Kidney (tissue), 14 donors: Measurements from ENCODE around the gene FBXO42. TPM values are rescaled to one million over a fixed set of nuclear protein-coding genes. Genes with fewer than 3 reads are reported as not detected.
"Not testable (repeated sequence)": the region's sequence is repeated elsewhere in the genome, so short reads cannot be mapped to it uniquely, and the experiment has no call there.

Experiments
- DNase-seq, 5 donors: peaks; one replicate each; pipeline ENCODE4 v3.0.0-alpha.2; 2013 to 2020
- FAIRE-seq: peaks from 2 replicates; lab custom pipeline; 2012; peaks lifted over from hg19 to GRCh38; lab: Jason Lieb, UNC
- H3K27ac ChIP-seq, 2 donors: one replicate each; pipeline ENCODE4 v1.7.0; 2013; ENCODE audit warnings: low read depth in 2 of 2, low read length in 2 of 2, inconsistent platforms in 1 of 2
- H3K27me3 ChIP-seq: one replicate; pipeline ENCODE4 v1.7.1; 2013; ENCODE audit warnings: low read length, inconsistent platforms; ENCODE audit not compliant: control insufficient read depth, insufficient read depth
- H3K36me3 ChIP-seq, 3 donors: one replicate each; pipeline versions ENCODE4 v1.7.0 to v1.7.1; 2013; ENCODE audit warnings: low read length in 3 of 3, control low read depth in 1 of 3, inconsistent platforms in 1 of 3; ENCODE audit not compliant: insufficient read depth in 3 of 3, control insufficient read depth in 2 of 3
- H3K4me1 ChIP-seq, 3 donors: one replicate each; pipeline versions ENCODE4 v1.7.0 to v1.7.1; 2013; ENCODE audit warnings: low read length in 3 of 3, inconsistent platforms in 1 of 3, low read depth in 1 of 3; ENCODE audit not compliant: control insufficient read depth in 2 of 3, insufficient read depth in 2 of 3
- H3K4me3 ChIP-seq, 3 donors: one replicate each; pipeline versions ENCODE4 v1.7.0 to v1.8.1; 2013; ENCODE audit warnings: low read length in 3 of 3, control low read depth in 1 of 3, inconsistent platforms in 1 of 3
- H3K9ac ChIP-seq, 3 donors: one replicate each; pipeline versions ENCODE4 v1.7.0 to v1.7.1; 2013; ENCODE audit warnings: low read length in 3 of 3, control low read depth in 1 of 3, inconsistent platforms in 1 of 3
- H3K9me3 ChIP-seq, 3 donors: one replicate each; pipeline versions ENCODE4 v1.7.0 to v1.7.1; 2013; ENCODE audit warnings: low read length in 3 of 3, control low read depth in 1 of 3, inconsistent platforms in 1 of 3; ENCODE audit not compliant: control insufficient read depth in 2 of 3, insufficient read depth in 1 of 3
- CTCF ChIP-seq: IDR thresholded peaks from 3 replicates; pipeline ENCODE4 v1.5.1; 2012; ENCODE audit warnings: mild to moderate bottlenecking, moderate library complexity, borderline replicate concordance; ENCODE audit not compliant: insufficient read depth; ENCODE audit errors: extremely low read depth
- intact Hi-C: fragments of 100-400 bp; cut with DNase I; formaldehyde crosslinking; loops from one replicate; pipeline ENCODE4 v1.11.1; 2022
- polyA plus RNA-seq: library from polyadenylated mRNA; stranded (reverse); fragments of 350-450 nt; fragmentation: Illumina TruSeq; extraction: RNeasy Lipid Tissue Mini Kit (QIAGEN cat#74804); gene quantifications from one replicate; pipeline ENCODE4 v1.2.3, GENCODE V29; 2014; ENCODE audit warnings: low read depth, low replicate concordance; ENCODE audit not compliant: insufficient read depth
- total RNA-seq: library from RNA; stranded (reverse); fragmentation: NEBNext Ultra II Directional; extraction: Animal tissue kit (Norgen Biotek cat#: 25700); gene quantifications from one replicate; pipeline ENCODE4 v1.2.1, GENCODE V29; 2021
- donor health status: control.
- donor health status: control.
- donor health status: control.
- donor health status: control.
- donor health status: control.
- donor health status: DM: yes; HTN: yes; CAD: no.
- donor health status: Normal renal cell carcinoma (clear cell type).

Gene FBXO42
- total and polyA plus RNA-seq, 2 donors from 2014 or later, result 14.1 to 22.1 TPM

GRCh38 chr1:16247441-16247840 lies 104.8 kb downstream of the FBXO42 start:
- H3K4me3 ChIP-seq, result no peak overlapping the region
- DNase-seq (no peak), FAIRE-seq (no peak)
- H3K9ac ChIP-seq, result no peak overlapping the region
- H3K27ac ChIP-seq, result no peak overlapping the region
- intact Hi-C loops, result loop anchor here (10.0 kb wide), 1 partner anchor 163 kb away; no protein-coding TSS in a partner anchor
- peaks cover 0 to 13% (median 12%) of the 10 kb centered on the region in 3 donors for H3K4me1 ChIP-seq
- H3K9me3 ChIP-seq, result no peaks in the 10 kb centered on the region
- H3K27me3 ChIP-seq, result no peaks in the 10 kb centered on the region
- H3K36me3 ChIP-seq, result peaks cover 0 to 18% (median 16%) of the 10 kb centered on the region in 3 donors
- TF ChIP-seq CTCF, result no peak

- Histone ChIP-seq H3K4me3 (no peak overlapping the region), H3K27ac (no peak overlapping the region)
- no peak for FAIRE-seq
These were observed 105.3 kb downstream of the FBXO42 start for GRCh38 chr1:16246961-16247360.

GRCh38 chr1:16246239-16246638 lies 106.0 kb downstream of the FBXO42 start:
- not testable (repeated sequence) for H3K27me3 ChIP-seq, H3K4me3 ChIP-seq, H3K9ac ChIP-seq, DNase-seq, H3K9me3 ChIP-seq, FAIRE-seq, H3K36me3 ChIP-seq, H3K27ac ChIP-seq
- intact Hi-C loops, result loop anchor here (10.0 kb wide), 1 partner anchor 161 kb away; no protein-coding TSS in a partner anchor
- H3K4me1 ChIP-seq, result peaks cover 0 to 13% (median 12%) of the 10 kb centered on the region in 3 donors

More at GRCh38 chr1:16246961-16247360, 105.3 kb downstream of the FBXO42 start:
- peaks cover 0 to 14% (median 12%) of the 10 kb centered on the region in 3 donors for H3K36me3 ChIP-seq
- DNase-seq, result no peak
- peaks cover 0 to 13% (median 12%) of the 10 kb centered on the region in 3 donors for H3K4me1 ChIP-seq
- H3K27me3 ChIP-seq, result no peaks in the 10 kb centered on the region
- intact Hi-C loops, result loop anchor here (10.0 kb wide), 1 partner anchor 162 kb away; no protein-coding TSS in a partner anchor
- H3K9ac ChIP-seq, result no peak overlapping the region
- no peaks in the 10 kb centered on the region for H3K9me3 ChIP-seq
- TF ChIP-seq CTCF, result no peak

- H3K36me3 ChIP-seq, result peaks cover 0 to 5% (median 2%) of the 10 kb centered on the region in 3 donors
- no peaks in the 10 kb centered on the region for H3K9me3 ChIP-seq
- no peaks in the 10 kb centered on the region for H3K27me3 ChIP-seq
- no peak overlapping the region for H3K4me3 ChIP-seq
- FAIRE-seq (no peak), DNase-seq (no peak)
- intact Hi-C loops, result loop anchor here (10.0 kb wide), 1 partner anchor 161 kb away; no protein-coding TSS in a partner anchor
- peaks cover 0 to 13% (median 12%) of the 10 kb centered on the region in 3 donors for H3K4me1 ChIP-seq
- no peak for TF ChIP-seq CTCF
- H3K9ac ChIP-seq, result no peak overlapping the region
- H3K27ac ChIP-seq, result no peak overlapping the region
These were observed 106.6 kb downstream of the FBXO42 start for GRCh38 chr1:16245476-16246196.
